Keratinocyte (primary cell): ENCODE results near the gene AFMID. TPM values are rescaled to one million over a fixed set of nuclear protein-coding genes. Genes with fewer than 3 reads are reported as not detected.

Experiments used
- DNase-seq: peaks from one replicate; pipeline ENCODE4 v3.0.0-alpha.2; 2011; ENCODE audit warnings: low read depth, missing footprints, low spot score
- FAIRE-seq: peaks from 2 replicates; lab custom pipeline; 2011; peaks lifted over from hg19 to GRCh38; lab: Jason Lieb, UNC
- H2AFZ ChIP-seq: 2 replicates; pipeline ENCODE4 v1.6.0; 2012; ENCODE audit warnings: low read length, control low read depth, inconsistent platforms; ENCODE audit not compliant: control insufficient read depth
- H3K27ac ChIP-seq: 2 replicates; pipeline ENCODE4 v1.5.1; 2011; ENCODE audit warnings: low read length; ENCODE audit not compliant: control insufficient read depth, insufficient read depth
- H3K27me3 ChIP-seq: 3 replicates; pipeline ENCODE4 v1.6.0; 2011; ENCODE audit warnings: low read length; ENCODE audit not compliant: control insufficient read depth, insufficient read depth; ENCODE audit errors: extremely low read depth
- H3K36me3 ChIP-seq, 2 experiments: 2 replicates in 1 of 2; 3 replicates in 1 of 2; pipeline ENCODE4 v1.5.1; 2011; ENCODE audit warnings: low read length in 2 of 2, mild to moderate bottlenecking in 1 of 2; ENCODE audit not compliant: control insufficient read depth in 2 of 2, insufficient read depth in 2 of 2; ENCODE audit errors: extremely low read depth in 1 of 2
- H3K4me1 ChIP-seq: 3 replicates; pipeline ENCODE4 v1.5.1; 2011; ENCODE audit warnings: low read length; ENCODE audit not compliant: control insufficient read depth, insufficient read depth; ENCODE audit errors: extremely low read depth
- H3K4me2 ChIP-seq: 3 replicates; pipeline ENCODE4 v1.6.0; 2011; ENCODE audit warnings: low read depth, low read length; ENCODE audit not compliant: control insufficient read depth, insufficient read depth; ENCODE audit errors: extremely low read depth
- H3K4me3 ChIP-seq, 3 experiments: fragments of 200-600 bp in 1 of 3; sonication (generic) in 1 of 3; 2 replicates in 2 of 3; 3 replicates in 1 of 3; pipeline ENCODE4 v1.5.1; 2011 to 2016; ENCODE audit warnings: low read length in 3 of 3, mild to moderate bottlenecking in 3 of 3, control low read depth in 2 of 3, inconsistent platforms in 1 of 3, low read depth in 1 of 3, mixed read lengths in 1 of 3, mixed run types in 1 of 3, moderate library complexity in 1 of 3; ENCODE audit not compliant: control insufficient read depth in 2 of 3, insufficient read depth in 2 of 3; ENCODE audit errors: extremely low read depth in 1 of 3
- H3K79me2 ChIP-seq: 2 replicates; pipeline ENCODE4 v1.6.0; 2012; ENCODE audit warnings: low read length; ENCODE audit not compliant: control insufficient read depth, insufficient read depth
- H3K9ac ChIP-seq: 3 replicates; pipeline ENCODE4 v1.6.0; 2011; ENCODE audit warnings: low read length; ENCODE audit not compliant: control insufficient read depth, insufficient read depth; ENCODE audit errors: extremely low read depth
- H3K9me1 ChIP-seq: 3 replicates; pipeline ENCODE4 v1.6.0; 2011; ENCODE audit warnings: low read length; ENCODE audit not compliant: control insufficient read depth, insufficient read depth; ENCODE audit errors: extremely low read depth
- H3K9me3 ChIP-seq: 2 replicates; pipeline ENCODE4 v1.5.1; 2012; ENCODE audit warnings: low read depth, low read length; ENCODE audit not compliant: control insufficient read depth
- H4K20me1 ChIP-seq: 3 replicates; pipeline ENCODE4 v1.6.0; 2011; ENCODE audit warnings: low read length; ENCODE audit not compliant: control insufficient read depth, insufficient read depth; ENCODE audit errors: extremely low read depth
- CTCF ChIP-seq, 3 experiments: IDR thresholded peaks in 1 of 3; conservative IDR thresholded peaks in 1 of 3; optimal IDR thresholded peaks in 1 of 3; 2 replicates in 2 of 3; 3 replicates in 1 of 3; pipeline versions ENCODE3 to v1.5.1; 2011; ENCODE audit warnings: low read length in 3 of 3, mild to moderate bottlenecking in 3 of 3, moderate library complexity in 2 of 3, control low read depth in 1 of 3, inconsistent platforms in 1 of 3; ENCODE audit not compliant: insufficient read depth in 2 of 3; ENCODE audit errors: extremely low read depth in 1 of 3
- EZH2 ChIP-seq: IDR thresholded peaks from one replicate; pipeline ENCODE4 v1.6.1; 2012; ENCODE audit warnings: inconsistent platforms, mild to moderate bottlenecking, low read length, moderate library complexity
- dilution Hi-C: fragments of 300-500 bp; cut with MboI; formaldehyde crosslinking; loops from one replicate; pipeline ENCODE4 v1.7.0; 2020; ENCODE audit warnings: low sequenced_read_pairs; ENCODE audit not compliant: extremely low pct_ligation_motif_present
- polyA plus RNA-seq, 5 experiments: library from polyadenylated mRNA; depleted of rRNA in 3 of 5; stranded (reverse) in 3 of 5; stranded (forward) in 1 of 5; unstranded in 1 of 5; fragments of >200 nt; gene quantifications; 1 replicate in 1 of 5; 2 replicates in 3 of 5; 3 replicates in 1 of 5; pipeline versions ENCODE4 v1.2.1 to v1.2.3, GENCODE V29; 2011 to 2012; ENCODE audit warnings: missing spikeins in 2 of 5, low read depth in 1 of 5, low replicate concordance in 1 of 5

AFMID gene
- polyA plus RNA-seq, 1 donor (not counting 4 experiments of a cell fraction or from before 2014, with no cell fraction given): 21.6 TPM

- no peak overlapping the region for H3K4me2 ChIP-seq
- H3K27me3 ChIP-seq: peaks cover 36% of the 10 kb centered on the region
- H3K9ac ChIP-seq: no peak overlapping the region
- H2AFZ ChIP-seq: no peak overlapping the region
- no peaks in the 10 kb centered on the region for H3K9me1 ChIP-seq
- dilution Hi-C loops: no loop called here
- no peak for DNase-seq
- TF ChIP-seq CTCF (optimal IDR thresholded peaks at IDR 0.05 in 1 of 3, IDR thresholded peaks at IDR 0.05 in 1 of 3, conservative IDR thresholded peaks at IDR 0.05 in 1 of 3; ENCODE audit: extremely low read depth in 1 of 3, insufficient read depth in 2 of 3, low read length in 3 of 3) (no peak), EZH2 (no peak)
- H3K9me3 ChIP-seq: no peaks in the 10 kb centered on the region
- H3K79me2 ChIP-seq: no peaks in the 10 kb centered on the region
- H3K27ac ChIP-seq: no peak overlapping the region
- no peak for FAIRE-seq
- no peaks in the 10 kb centered on the region for H4K20me1 ChIP-seq
- no peak overlapping the region for H3K4me3 ChIP-seq
- H3K4me1 ChIP-seq: no peaks in the 10 kb centered on the region
- H3K36me3 ChIP-seq: no peaks in the 10 kb centered on the region
Measured at GRCh38 chr17:78231991-78232858, 45.1 kb downstream of the AFMID start.

- no peak overlapping the region for H2AFZ ChIP-seq
- FAIRE-seq (no peak), DNase-seq (no peak)
- no peak overlapping the region for H3K27ac ChIP-seq
- H3K4me1 ChIP-seq: no peaks in the 10 kb centered on the region
- H3K79me2 ChIP-seq: no peaks in the 10 kb centered on the region
- TF ChIP-seq EZH2 (no peak), CTCF (optimal IDR thresholded peaks at IDR 0.05 in 1 of 3, IDR thresholded peaks at IDR 0.05 in 1 of 3, conservative IDR thresholded peaks at IDR 0.05 in 1 of 3; ENCODE audit: extremely low read depth in 1 of 3, insufficient read depth in 2 of 3, low read length in 3 of 3) (no peak)
- dilution Hi-C loops: no loop called here
- no peaks in the 10 kb centered on the region for H4K20me1 ChIP-seq
- H3K4me2 ChIP-seq: no peak overlapping the region
- peaks cover 36% of the 10 kb centered on the region for H3K27me3 ChIP-seq
- H3K36me3 ChIP-seq: no peaks in the 10 kb centered on the region
- H3K9ac ChIP-seq: no peak overlapping the region
- no peaks in the 10 kb centered on the region for H3K9me3 ChIP-seq
- no peaks in the 10 kb centered on the region for H3K9me1 ChIP-seq
- H3K4me3 ChIP-seq: no peak overlapping the region
Measured at GRCh38 chr17:78232859-78233173, 45.7 kb downstream of the AFMID start.
